Left lung (tissue), 10 donors: ENCODE measurements around the gene SERPIND1. TPM values are rescaled to one million over a fixed set of nuclear protein-coding genes. Genes with fewer than 3 reads are reported as not detected.
A peak's percentile ranks its signal among the peaks of the same experiment; 100 is the strongest.

Experiments
- ATAC-seq: fragments of 200-7000 bp; cut with Tn5 transposase; one replicate; pipeline ENCODE4 v1.9.1; 2020; ENCODE audit warnings: moderate library complexity
- DNase-seq, 4 donors: peaks; one replicate each; pipeline ENCODE4 v3.0.0-alpha.2; 2013 to 2020
- H3K27ac ChIP-seq, 2 donors: fragments of 200-600 bp; sonication (generic) in 1 of 2; one replicate each; pipeline versions ENCODE4 v1.5.0 to v1.8.0; 2020 to 2021
- H3K27me3 ChIP-seq, 2 donors: fragments of 200-600 bp; sonication (generic) in 1 of 2; one replicate each; pipeline versions ENCODE4 v1.5.0 to v1.8.0; 2020 to 2021
- H3K36me3 ChIP-seq, 2 donors: fragments of 200-600 bp; sonication (generic) in 1 of 2; one replicate each; pipeline versions ENCODE4 v1.5.0 to v1.8.0; 2020 to 2021
- H3K4me1 ChIP-seq, 2 donors: fragments of 200-600 bp; one replicate each; pipeline ENCODE4 v1.8.0; 2021
- H3K4me3 ChIP-seq, 2 donors: fragments of 200-600 bp; sonication (generic) in 1 of 2; one replicate each; pipeline versions ENCODE4 v1.5.0 to v1.8.0; 2020 to 2021; ENCODE audit warnings: mild to moderate bottlenecking in 1 of 2
- H3K9me3 ChIP-seq, 2 donors: fragments of 200-600 bp; sonication (generic) in 1 of 2; one replicate each; pipeline versions ENCODE4 v1.5.0 to v1.8.0; 2020 to 2021
- CTCF ChIP-seq, 2 donors: fragments of 200-600 bp; sonication (generic) in 1 of 2; IDR thresholded peaks; one replicate each; pipeline versions ENCODE4 v1.5.0 to v1.8.0; 2021; ENCODE audit warnings: antibody characterized with exemption in 2 of 2
- intact Hi-C, 2 donors: fragments of 100-400 bp; cut with DNase I; formaldehyde crosslinking; loops; one replicate each; pipeline versions ENCODE4 v1.11.2 to v1.14.2; 2022
- polyA plus RNA-seq, 6 donors: library from polyadenylated mRNA; unstranded; fragments of 120-200 nt; gene quantifications; one replicate each; pipeline ENCODE4 v1.2.1, GENCODE V29; 2013; ENCODE audit not compliant: insufficient read length in 6 of 6
- total RNA-seq, 2 donors: library from RNA; stranded (reverse); fragmentation: NEBNext Ultra II Directional; extraction: Animal tissue kit (Norgen Biotek cat#: 25700); gene quantifications; one replicate each; pipeline ENCODE4 v1.2.1, GENCODE V29; 2021
- donor health status: DM: no; HTN: yes; CAD: no.
- donor health status: DM: no; HTN: no; CAD: no.

Gene SERPIND1
- total and polyA plus RNA-seq, 8 donors = 0.13 to 3.5 (median 0.40) TPM; not detected in 1

- intact Hi-C loops = no loop called here
- peak in 1 of 4 donors; percentile 58 for DNase-seq
- no peak overlapping the region for H3K27ac ChIP-seq
- H3K36me3 ChIP-seq = peaks cover 0 to 99% of the 10 kb centered on the region in 2 donors
- no peak for TF ChIP-seq CTCF (IDR thresholded peaks at IDR 0.05)
- H3K9me3 ChIP-seq = no peaks in the 10 kb centered on the region
- H3K4me1 ChIP-seq = no peaks in the 10 kb centered on the region
- ATAC-seq = no peak
- H3K27me3 ChIP-seq = no peaks in the 10 kb centered on the region
- H3K4me3 ChIP-seq = no peak overlapping the region
Observed at GRCh38 chr22:20799449-20799848, 25.5 kb downstream of the SERPIND1 start.

GRCh38 chr22:20802452-20802851, 28.5 kb downstream of the SERPIND1 start:
- DNase-seq (no peak), ATAC-seq (no peak)
- H3K4me1 ChIP-seq = no peaks in the 10 kb centered on the region
- intact Hi-C loops = no loop called here
- H3K27ac ChIP-seq = no peak overlapping the region
- H3K4me3 ChIP-seq = no peak overlapping the region
- H3K9me3 ChIP-seq = no peaks in the 10 kb centered on the region
- peaks cover 0 to 100% of the 10 kb centered on the region in 2 donors for H3K36me3 ChIP-seq
- no peaks in the 10 kb centered on the region for H3K27me3 ChIP-seq
- TF ChIP-seq CTCF (IDR thresholded peaks at IDR 0.05) = no peak

- ATAC-seq (no peak), DNase-seq (no peak)
- Histone ChIP-seq H3K4me3 (no peak overlapping the region), H3K9me3 (no peaks in the 10 kb centered on the region), H3K36me3 (peaks cover 0 to 100% of the 10 kb centered on the region in 2 donors), H3K4me1 (no peaks in the 10 kb centered on the region), H3K27me3 (no peaks in the 10 kb centered on the region), H3K27ac (no peak overlapping the region)
- no peak for TF ChIP-seq CTCF (IDR thresholded peaks at IDR 0.05)
- intact Hi-C loops = no loop called here
Observed at GRCh38 chr22:20802922-20803553, 29.1 kb downstream of the SERPIND1 start.

GRCh38 chr22:20803696-20804324, 29.9 kb downstream of the SERPIND1 start:
- peak; percentile 13 to 17 for TF ChIP-seq CTCF (IDR thresholded peaks at IDR 0.05)
- H3K27ac ChIP-seq = no peak overlapping the region
- H3K9me3 ChIP-seq = no peaks in the 10 kb centered on the region
- H3K4me1 ChIP-seq = no peaks in the 10 kb centered on the region
- DNase-seq (peak in 2 of 4 donors; percentile 22 to 49), ATAC-seq (peak; percentile 66)
- H3K4me3 ChIP-seq = no peak overlapping the region
- intact Hi-C loops = no loop called here
- no peaks in the 10 kb centered on the region for H3K27me3 ChIP-seq
- peaks cover 0 to 100% of the 10 kb centered on the region in 2 donors for H3K36me3 ChIP-seq

- no peak for TF ChIP-seq CTCF (IDR thresholded peaks at IDR 0.05)
- DNase-seq (no peak), ATAC-seq (no peak)
- intact Hi-C loops = no loop called here
- Histone ChIP-seq H3K4me1 (no peaks in the 10 kb centered on the region), H3K27ac (no peak overlapping the region), H3K27me3 (no peaks in the 10 kb centered on the region), H3K9me3 (no peaks in the 10 kb centered on the region), H3K4me3 (no peak overlapping the region), H3K36me3 (peaks cover 0 to 100% of the 10 kb centered on the region in 2 donors)
Observed at GRCh38 chr22:20804650-20805049, 30.7 kb downstream of the SERPIND1 start.
